AG10803 (cell line): ENCODE measurements around the gene NARF.

Experiments
- DNase-seq: peaks from one replicate; pipeline ENCODE4 v3.0.0; 2010; ENCODE audit warnings: low read depth
- H3K4me3 ChIP-seq: 2 replicates; pipeline ENCODE4 v1.5.1; 2011; ENCODE audit warnings: mild to moderate bottlenecking, low read length, control low read depth
- CTCF ChIP-seq: conservative IDR thresholded peaks from 2 replicates; pipeline ENCODE4 v1.5.1; 2011; ENCODE audit warnings: mild to moderate bottlenecking, low read length, control low read depth, inconsistent platforms

NARF gene

DNA sequence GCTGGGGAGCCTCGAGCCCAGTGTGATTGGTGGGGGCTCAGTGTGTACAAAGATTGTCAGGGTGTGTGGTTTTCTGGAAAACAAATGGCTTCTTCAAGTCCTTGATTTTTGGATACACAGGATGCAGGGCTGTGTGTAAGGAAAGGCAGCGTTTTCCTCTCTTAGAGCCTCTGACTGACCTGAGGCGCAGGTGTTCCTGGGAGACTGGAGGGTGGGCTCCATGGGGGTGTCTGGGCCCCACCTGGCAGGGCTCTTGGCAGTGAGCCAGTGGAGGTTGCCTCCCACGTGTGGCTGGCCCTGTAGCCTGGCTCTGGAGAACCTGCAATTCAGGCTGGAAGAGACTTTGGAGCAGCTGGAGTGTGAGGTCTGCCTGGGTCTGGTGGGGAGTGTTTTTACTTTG is 66.0 kb downstream of the NARF start:
- H3K4me3 ChIP-seq = no peak overlapping the region
- no peak for TF ChIP-seq CTCF
- no peak for DNase-seq

DNA sequence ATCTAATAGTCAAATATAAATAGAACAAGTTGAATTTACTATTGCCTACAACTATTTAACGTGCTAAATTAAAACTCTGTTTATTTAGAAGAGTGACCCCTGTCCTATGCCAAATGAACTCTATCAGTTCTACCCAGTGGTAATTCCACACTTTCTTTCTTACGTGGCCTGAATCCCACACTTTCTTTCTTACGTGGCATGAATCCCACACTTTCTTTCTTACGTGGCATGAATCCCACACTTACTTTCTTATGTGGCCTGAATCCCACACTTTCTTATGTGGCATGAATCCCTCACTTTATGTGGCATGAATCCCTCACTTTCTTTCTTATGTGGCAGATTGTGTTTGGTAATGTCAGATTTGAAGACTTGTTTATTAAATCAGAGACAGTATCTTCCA is 67.2 kb downstream of the NARF start:
- H3K4me3 ChIP-seq = no peak overlapping the region
- DNase-seq = no peak
- TF ChIP-seq CTCF = no peak

DNA sequence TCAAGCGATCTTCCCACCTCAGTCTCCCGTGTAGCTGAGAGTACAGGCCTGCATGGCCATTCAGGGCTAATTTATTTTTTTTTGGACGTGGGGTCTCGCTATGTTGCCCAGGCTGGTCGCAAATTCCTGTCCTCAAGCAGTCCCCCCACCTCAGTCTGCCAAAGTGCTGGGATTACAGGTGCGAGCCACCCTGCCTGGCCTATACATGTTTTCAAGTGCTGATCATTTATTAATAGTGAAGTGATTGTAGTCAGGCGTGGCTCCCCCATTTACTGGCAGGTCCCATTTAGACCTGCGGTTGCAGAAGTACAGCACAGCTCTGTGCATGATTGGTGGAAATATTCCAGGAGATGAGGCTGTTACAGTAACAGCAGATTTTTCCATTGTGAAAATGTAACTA is 69.4 kb downstream of the NARF start:
- TF ChIP-seq CTCF = no peak
- H3K4me3 ChIP-seq = no peak overlapping the region
- peak; percentile 59 for DNase-seq

DNA sequence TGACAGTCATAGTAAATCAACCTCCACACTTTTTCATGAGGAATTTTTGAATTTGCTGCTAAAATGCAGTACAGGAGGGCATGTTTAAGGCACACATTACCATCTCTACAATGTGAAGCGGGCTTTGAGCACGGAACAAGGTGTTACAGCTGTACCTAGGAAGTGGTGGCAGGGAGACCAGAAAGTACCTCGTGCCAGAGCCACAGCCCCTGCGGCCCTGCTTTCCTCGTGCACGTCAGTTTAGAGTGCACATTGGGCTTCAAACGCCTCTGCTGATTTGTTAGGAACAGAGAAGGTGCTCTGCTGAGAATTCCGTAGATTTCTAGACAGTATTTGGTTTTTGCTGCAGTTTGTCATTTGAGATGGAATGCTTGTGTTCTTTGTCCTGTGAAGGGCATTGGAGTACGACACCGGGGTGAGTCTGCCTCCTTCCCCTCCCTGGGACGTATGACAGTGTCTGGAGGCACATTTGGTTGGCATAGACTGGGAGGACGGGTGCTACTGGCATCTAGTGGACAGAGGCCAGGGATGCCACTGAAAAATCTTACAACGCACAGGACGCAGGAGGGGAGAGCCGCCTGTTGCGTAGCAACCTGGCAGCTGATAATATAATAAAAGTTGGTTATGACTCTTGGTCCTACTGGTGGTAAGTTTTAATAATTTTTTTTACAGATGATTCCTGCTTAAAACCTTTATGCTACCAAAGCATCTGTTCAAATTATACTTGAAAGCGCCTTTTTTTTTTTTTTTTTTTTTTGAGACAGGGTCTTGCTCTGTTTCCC is 70.1 kb downstream of the NARF start:
- no peak overlapping the region for H3K4me3 ChIP-seq
- TF ChIP-seq CTCF = peak; percentile 50
- peak; percentile 74 for DNase-seq

- no peak for DNase-seq
- TF ChIP-seq CTCF = no peak
- H3K4me3 ChIP-seq = no peak overlapping the region
These were observed 71.4 kb downstream of the NARF start for GRCh38 chr17:82529914-82530300.

GRCh38 chr17:82531431-82531881 is 72.9 kb downstream of the NARF start:
- no peak overlapping the region for H3K4me3 ChIP-seq
- TF ChIP-seq CTCF = no peak

GRCh38 chr17:82534401-82534812 is 75.9 kb downstream of the NARF start:
- H3K4me3 ChIP-seq = no peak overlapping the region
- DNase-seq = no peak
- no peak for TF ChIP-seq CTCF

More at GRCh38 chr17:82531431-82531881, 72.9 kb downstream of the NARF start:
- peak; percentile 55 for DNase-seq
